IPS-15b (cell line): ENCODE data around the gene ETV6.

Experiments used
- H3K27me3 ChIP-seq: one replicate; pipeline ENCODE4 v1.6.1; 2013; ENCODE audit warnings: low read length; ENCODE audit not compliant: control insufficient read depth, insufficient read depth
- H3K36me3 ChIP-seq: one replicate; pipeline ENCODE4 v1.6.1; 2013; ENCODE audit warnings: low read length; ENCODE audit not compliant: control insufficient read depth, insufficient read depth
- H3K4me1 ChIP-seq: one replicate; pipeline ENCODE4 v1.6.1; 2013; ENCODE audit warnings: mild to moderate bottlenecking, low read length; ENCODE audit not compliant: control insufficient read depth, insufficient read depth
- H3K4me3 ChIP-seq: one replicate; pipeline ENCODE4 v1.5.1; 2013; ENCODE audit warnings: low read depth, low read length
- H3K9ac ChIP-seq: one replicate; pipeline ENCODE4 v1.6.1; 2013; ENCODE audit warnings: low read depth, mild to moderate bottlenecking, low read length
- H3K9me3 ChIP-seq: one replicate; pipeline ENCODE4 v1.6.1; 2013; ENCODE audit warnings: mild to moderate bottlenecking, low read length; ENCODE audit not compliant: control insufficient read depth, insufficient read depth

ETV6 gene

GRCh38 chr12:11855983-11856374 is 206.5 kb downstream of the ETV6 start:
- Histone ChIP-seq H3K9ac (no peak overlapping the region), H3K36me3 (no peaks in the 10 kb centered on the region), H3K9me3 (no peaks in the 10 kb centered on the region), H3K27me3 (no peaks in the 10 kb centered on the region), H3K4me3 (no peak overlapping the region), H3K4me1 (peaks cover 10% of the 10 kb centered on the region)

- Histone ChIP-seq H3K9ac (no peak overlapping the region), H3K9me3 (no peaks in the 10 kb centered on the region), H3K4me1 (peaks cover 12% of the 10 kb centered on the region), H3K36me3 (no peaks in the 10 kb centered on the region), H3K27me3 (no peaks in the 10 kb centered on the region), H3K4me3 (no peak overlapping the region)
Measured at GRCh38 chr12:11856971-11857370, 207.5 kb downstream of the ETV6 start.

- Histone ChIP-seq H3K9ac (no peak overlapping the region), H3K27me3 (no peaks in the 10 kb centered on the region), H3K36me3 (no peaks in the 10 kb centered on the region), H3K4me3 (no peak overlapping the region), H3K4me1 (peaks cover 12% of the 10 kb centered on the region), H3K9me3 (no peaks in the 10 kb centered on the region)
Measured at GRCh38 chr12:11859705-11860425, 210.4 kb downstream of the ETV6 start.

GRCh38 chr12:11861155-11861863 is 211.8 kb downstream of the ETV6 start:
- Histone ChIP-seq H3K36me3 (no peaks in the 10 kb centered on the region), H3K9me3 (no peaks in the 10 kb centered on the region), H3K4me3 (no peak overlapping the region), H3K4me1 (peaks cover 2% of the 10 kb centered on the region), H3K27me3 (no peaks in the 10 kb centered on the region), H3K9ac (no peak overlapping the region)

GRCh38 chr12:11861864-11862600 is 212.6 kb downstream of the ETV6 start:
- Histone ChIP-seq H3K9me3 (no peaks in the 10 kb centered on the region), H3K9ac (no peak overlapping the region)

GRCh38 chr12:11862798-11863197 is 213.3 kb downstream of the ETV6 start:
- no peaks in the 10 kb centered on the region for H3K27me3 ChIP-seq
- no peak overlapping the region for H3K9ac ChIP-seq
- no peaks in the 10 kb centered on the region for H3K9me3 ChIP-seq
- H3K36me3 ChIP-seq = no peaks in the 10 kb centered on the region
- no peak overlapping the region for H3K4me3 ChIP-seq
- peaks cover 2% of the 10 kb centered on the region for H3K4me1 ChIP-seq

More at GRCh38 chr12:11861864-11862600, 212.6 kb downstream of the ETV6 start:
- H3K4me3 ChIP-seq = no peak overlapping the region
- peaks cover 2% of the 10 kb centered on the region for H3K4me1 ChIP-seq
- no peaks in the 10 kb centered on the region for H3K36me3 ChIP-seq
- H3K27me3 ChIP-seq = no peaks in the 10 kb centered on the region

GRCh38 chr12:11863478-11863906 is 214.0 kb downstream of the ETV6 start:
- Histone ChIP-seq H3K27me3 (no peaks in the 10 kb centered on the region), H3K4me3 (no peak overlapping the region), H3K9me3 (no peaks in the 10 kb centered on the region), H3K9ac (no peak overlapping the region), H3K4me1 (peaks cover 2% of the 10 kb centered on the region), H3K36me3 (no peaks in the 10 kb centered on the region)

GRCh38 chr12:11863988-11864387 is 214.5 kb downstream of the ETV6 start:
- Histone ChIP-seq H3K36me3 (no peaks in the 10 kb centered on the region), H3K9me3 (no peaks in the 10 kb centered on the region), H3K9ac (no peak overlapping the region)

GRCh38 chr12:11865824-11866223 is 216.3 kb downstream of the ETV6 start:
- Histone ChIP-seq H3K4me3 (no peak overlapping the region), H3K9me3 (no peaks in the 10 kb centered on the region), H3K9ac (no peak overlapping the region), H3K27me3 (no peaks in the 10 kb centered on the region), H3K36me3 (peaks cover 5% of the 10 kb centered on the region), H3K4me1 (peaks cover 2% of the 10 kb centered on the region)

More at GRCh38 chr12:11863988-11864387, 214.5 kb downstream of the ETV6 start:
- H3K4me1 ChIP-seq = peaks cover 2% of the 10 kb centered on the region
- H3K4me3 ChIP-seq = no peak overlapping the region
- H3K27me3 ChIP-seq = no peaks in the 10 kb centered on the region

- Histone ChIP-seq H3K36me3 (peaks cover 5% of the 10 kb centered on the region), H3K4me1 (no peaks in the 10 kb centered on the region), H3K9ac (no peak overlapping the region), H3K27me3 (no peaks in the 10 kb centered on the region), H3K9me3 (no peaks in the 10 kb centered on the region), H3K4me3 (no peak overlapping the region)
Measured at GRCh38 chr12:11868027-11868426, 218.6 kb downstream of the ETV6 start.

GRCh38 chr12:11869406-11869805 is 219.9 kb downstream of the ETV6 start:
- no peak overlapping the region for H3K9ac ChIP-seq
- H3K4me3 ChIP-seq = no peak overlapping the region
- H3K4me1 ChIP-seq = no peaks in the 10 kb centered on the region
- no peaks in the 10 kb centered on the region for H3K9me3 ChIP-seq
- peaks cover 5% of the 10 kb centered on the region for H3K36me3 ChIP-seq
- no peaks in the 10 kb centered on the region for H3K27me3 ChIP-seq
